H1 (cell line): ENCODE results near the gene GPR161. TPM values are rescaled to one million over a fixed set of nuclear protein-coding genes. Genes with fewer than 3 reads are reported as not detected.

Source experiments
- CTCF ChIA-PET: fragments of 300-600 bp; sonication (Branson Sonifier 250); formaldehyde crosslinking; loops from one replicate; lab custom pipeline; 2021; ENCODE audit not compliant: partially characterized antibody; lab: Charles Lee
- POLR2A ChIA-PET: fragments of 300-600 bp; sonication (Branson Sonifier 250); formaldehyde crosslinking; loops from one replicate; lab custom pipeline; 2021; ENCODE audit warnings: inconsistent platforms; ENCODE audit not compliant: partially characterized antibody; lab: Charles Lee
- DNase-seq, 2 experiments: peaks; one replicate each; pipeline versions ENCODE4 v3.0.0 to v3.0.0-alpha.2; 2010 to 2022; ENCODE audit warnings: low spot score in 2 of 2, low read depth in 1 of 2, mixed read lengths in 1 of 2
- FAIRE-seq: peaks from 2 replicates; lab custom pipeline; 2011; peaks lifted over from hg19 to GRCh38; lab: Jason Lieb, UNC
- H2AFZ ChIP-seq: 2 replicates; pipeline ENCODE4 v1.8.1; 2012; ENCODE audit warnings: low read length, inconsistent platforms
- H2AK5ac ChIP-seq: 2 replicates; pipeline ENCODE4 v1.6.1; 2013; ENCODE audit warnings: low read depth, low read length
- H2BK120ac ChIP-seq: replicated peaks from 2 replicates; pipeline ENCODE3; 2013; ENCODE audit warnings: low read depth, low read length, inconsistent platforms
- H2BK12ac ChIP-seq: 2 replicates; pipeline ENCODE4 v1.6.1; 2013; ENCODE audit warnings: low read depth, low read length
- H2BK15ac ChIP-seq: 2 replicates; pipeline ENCODE4 v1.6.1; 2013; ENCODE audit warnings: low read length
- H2BK20ac ChIP-seq: 2 replicates; pipeline ENCODE4 v1.6.1; 2013; ENCODE audit warnings: low read length
- H2BK5ac ChIP-seq: 2 replicates; pipeline ENCODE4 v1.6.1; 2013; ENCODE audit warnings: low read depth, low read length
- H3K14ac ChIP-seq: 2 replicates; pipeline ENCODE4 v1.6.1; 2013; ENCODE audit warnings: inconsistent platforms; ENCODE audit not compliant: insufficient read length
- H3K18ac ChIP-seq: 2 replicates; pipeline ENCODE4 v1.6.1; 2013; ENCODE audit warnings: low read length; ENCODE audit errors: extremely low read depth
- H3K23ac ChIP-seq: 2 replicates; pipeline ENCODE4 v1.6.1; 2013; ENCODE audit warnings: inconsistent platforms; ENCODE audit not compliant: insufficient read length
- H3K23me2 ChIP-seq: 2 replicates; pipeline ENCODE4 v1.6.1; 2013; ENCODE audit warnings: low read depth, low read length
- H3K27ac ChIP-seq: 2 replicates; pipeline ENCODE4 v1.6.1; 2011; ENCODE audit warnings: low read depth, low read length, inconsistent platforms
- H3K27me3 ChIP-seq, 4 experiments: replicated peaks in 1 of 4; 1 replicate in 1 of 4; 2 replicates in 3 of 4; pipeline versions ENCODE4 v1.6.1 to v1.8.1; 2011 to 2013; ENCODE audit warnings: low read length in 3 of 4, mild to moderate bottlenecking in 3 of 4, inconsistent platforms in 2 of 4, mixed read lengths in 2 of 4, moderate library complexity in 1 of 4; ENCODE audit not compliant: control insufficient read depth in 3 of 4, insufficient read depth in 3 of 4; ENCODE audit errors: extremely low read depth in 1 of 4
- H3K36me3 ChIP-seq, 4 experiments: 2 replicates each; pipeline versions ENCODE4 v1.6.1 to v1.8.1; 2011 to 2013; ENCODE audit warnings: mild to moderate bottlenecking in 4 of 4, low read length in 3 of 4, moderate library complexity in 2 of 4, control low read depth in 1 of 4, inconsistent platforms in 1 of 4; ENCODE audit not compliant: insufficient read depth in 4 of 4, control insufficient read depth in 2 of 4
- H3K4ac ChIP-seq: replicated peaks from 2 replicates; pipeline ENCODE3; 2013; ENCODE audit warnings: low read length, low read depth, mixed read lengths, inconsistent platforms; ENCODE audit not compliant: insufficient read length
- H3K4me1 ChIP-seq, 4 experiments: replicated peaks in 1 of 4; 1 replicate in 1 of 4; 2 replicates in 3 of 4; pipeline versions ENCODE4 v1.6.1 to v1.8.1; 2011 to 2013; ENCODE audit warnings: low read length in 3 of 4, inconsistent platforms in 2 of 4, mixed read lengths in 1 of 4; ENCODE audit not compliant: insufficient read depth in 4 of 4, control insufficient read depth in 3 of 4
- H3K4me2 ChIP-seq, 2 experiments: 2 replicates each; pipeline versions ENCODE4 v1.6.1 to v1.8.1; 2011 to 2013; ENCODE audit warnings: low read depth in 2 of 2, low read length in 2 of 2, control low read depth in 1 of 2, inconsistent platforms in 1 of 2, mild to moderate bottlenecking in 1 of 2; ENCODE audit not compliant: insufficient read depth in 1 of 2
- H3K4me3 ChIP-seq, 4 experiments: fragments of 200-600, 300-600 bp in 1 of 4; sonication (generic), shearing (Covaris generic), sonication (Bioruptor Twin) in 1 of 4; 2 replicates each; pipeline versions ENCODE4 v1.5.1 to v1.8.1; 2011 to 2016; ENCODE audit warnings: low read length in 4 of 4, low read depth in 3 of 4, control low read depth in 2 of 4, inconsistent platforms in 2 of 4, mild to moderate bottlenecking in 2 of 4, mixed read lengths in 1 of 4, moderate library complexity in 1 of 4; ENCODE audit not compliant: insufficient read depth in 2 of 4; ENCODE audit errors: extremely low read depth in 1 of 4
- H3K56ac ChIP-seq: replicated peaks from 2 replicates; pipeline ENCODE3; 2013; ENCODE audit warnings: low read depth, mild to moderate bottlenecking, mixed read lengths, low read length, inconsistent platforms; ENCODE audit not compliant: insufficient read length
- H3K79me1 ChIP-seq: 2 replicates; pipeline ENCODE4 v1.6.1; 2013; ENCODE audit warnings: low read depth, low read length, control low read depth
- H3K79me2 ChIP-seq, 2 experiments: 2 replicates each; pipeline versions ENCODE4 v1.6.1 to v1.8.1; 2012 to 2013; ENCODE audit warnings: low read length in 2 of 2, mild to moderate bottlenecking in 2 of 2, inconsistent platforms in 1 of 2; ENCODE audit not compliant: insufficient read depth in 2 of 2, control insufficient read depth in 1 of 2
- H3K9ac ChIP-seq, 4 experiments: replicated peaks in 1 of 4; 1 replicate in 1 of 4; 2 replicates in 3 of 4; pipeline versions ENCODE4 v1.6.1 to v1.8.1; 2011 to 2013; ENCODE audit warnings: low read depth in 3 of 4, low read length in 3 of 4, control low read depth in 2 of 4, mild to moderate bottlenecking in 2 of 4, moderate library complexity in 2 of 4, inconsistent platforms in 1 of 4; ENCODE audit errors: extremely low read depth in 1 of 4
- H3K9me3 ChIP-seq, 2 experiments: 2 replicates each; pipeline versions ENCODE4 v1.6.1 to v1.8.1; 2012 to 2013; ENCODE audit warnings: mild to moderate bottlenecking in 2 of 2, moderate library complexity in 2 of 2, control low read depth in 1 of 2, inconsistent platforms in 1 of 2, low read depth in 1 of 2, low read length in 1 of 2, mixed read lengths in 1 of 2; ENCODE audit not compliant: insufficient read depth in 2 of 2
- H4K20me1 ChIP-seq, 2 experiments: replicated peaks in 1 of 2; 2 replicates each; pipeline versions ENCODE3 to v1.8.1; 2011 to 2013; ENCODE audit warnings: inconsistent platforms in 2 of 2, low read length in 2 of 2, mild to moderate bottlenecking in 1 of 2; ENCODE audit not compliant: insufficient read depth in 2 of 2, control insufficient read depth in 1 of 2
- H4K5ac ChIP-seq: 2 replicates; pipeline ENCODE4 v1.6.1; 2013; ENCODE audit warnings: low read length, low read depth, mixed read lengths, inconsistent platforms; ENCODE audit not compliant: insufficient read length
- H4K8ac ChIP-seq: 2 replicates; pipeline ENCODE4 v1.8.0; 2013; ENCODE audit warnings: mild to moderate bottlenecking, moderate library complexity, low read length, inconsistent platforms; ENCODE audit not compliant: insufficient read depth; ENCODE audit errors: extremely low read depth
- H4K91ac ChIP-seq: replicated peaks from 2 replicates; pipeline ENCODE3; 2013; ENCODE audit warnings: low read length, mixed read lengths, inconsistent platforms; ENCODE audit not compliant: insufficient read length
- WGBS, 2 experiments: shearing (Covaris generic) in 1 of 2; methylation state at CpG; one replicate each; pipeline versions ENCODE4 v1.1.6 to v1.1.7; 2013 to 2015; ENCODE audit warnings: low lambda C conversion rate in 2 of 2, mixed read lengths in 2 of 2, inconsistent platforms in 1 of 2, low coverage in 1 of 2, missing lambda C conversion rate in 1 of 2; ENCODE audit not compliant: insufficient replicate concordance in 2 of 2, insufficient coverage in 1 of 2, insufficient read length in 1 of 2; ENCODE audit errors: extremely low coverage in 1 of 2, missing lambda C conversion rate in 1 of 2; 5-methylcytosine and 5-hydroxymethylcytosine counted together
- polyA plus RNA-seq, 7 experiments: library from polyadenylated mRNA; depleted of rRNA in 3 of 7; stranded (reverse) in 5 of 7; unstranded in 2 of 7; fragments of >200 nt in 5 of 7; fragments of 200-250 nt in 2 of 7; gene quantifications; 1 replicate in 5 of 7; 2 replicates in 1 of 7; 4 replicates in 1 of 7; pipeline versions ENCODE4 v1.2.1 to v1.2.3, GENCODE V29; 2011 to 2013; ENCODE audit warnings: missing spikeins in 2 of 7, mixed read lengths in 2 of 7
- total RNA-seq: library from RNA; stranded (reverse); fragmentation: NEBNext Ultra II Directional; extraction: Animal tissue kit (Norgen Biotek cat#: 25700); gene quantifications from 2 replicates; pipeline ENCODE4 v1.2.1, GENCODE V29; 2021

Gene GPR161
- total and polyA plus RNA-seq, 2 of the 8 experiments (the other 6 are each of a cell fraction or from before 2014, with no cell fraction given), result 13.7 to 16.8 TPM

DNA sequence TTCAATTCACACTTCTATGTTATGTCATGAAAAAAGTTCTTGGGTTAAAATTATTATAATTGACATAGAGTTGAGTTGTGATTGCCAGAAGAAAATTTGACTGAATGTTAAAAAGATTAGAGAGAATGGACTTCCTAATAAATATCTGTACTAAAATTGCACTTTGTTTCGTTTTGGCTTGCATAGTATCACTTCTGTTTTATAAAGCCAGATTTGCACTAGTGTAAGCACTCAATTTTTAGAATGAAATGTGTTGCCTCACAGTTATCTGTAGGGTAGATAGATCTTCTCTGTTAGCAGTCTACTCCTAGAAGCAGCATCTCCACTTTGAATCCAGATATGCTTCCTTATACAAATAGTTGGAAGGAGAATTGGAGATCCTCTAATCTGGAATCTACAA, 104.7 kb downstream of the GPR161 start:
- Histone ChIP-seq H2BK20ac (no peak overlapping the region), H3K79me1 (no peaks in the 10 kb centered on the region), H2AK5ac (no peak overlapping the region), H4K20me1 (no peaks in the 10 kb centered on the region), H3K36me3 (peaks cover 0 to 3% (median 0%) of the 10 kb centered on the region in 4 experiments; a peak in 1 of 8 replicates), H2BK120ac (no peak overlapping the region), H3K4me1 (no peaks in the 10 kb centered on the region), H2BK12ac (no peak overlapping the region), H4K91ac (no peak overlapping the region), H2BK5ac (no peak overlapping the region), H4K8ac (no peak overlapping the region), H3K56ac (no peak overlapping the region), H3K27ac (no peak overlapping the region), H3K9me3 (no peaks in the 10 kb centered on the region), H3K18ac (no peak overlapping the region), H2BK15ac (no peak overlapping the region), H3K14ac (no peak overlapping the region), H3K79me2 (no peaks in the 10 kb centered on the region), H3K4me2 (no peak overlapping the region), H4K5ac (no peak overlapping the region), H3K27me3 (no peaks in the 10 kb centered on the region), H3K9ac (no peak overlapping the region), H3K4me3 (no peak overlapping the region), H2AFZ (no peak overlapping the region), H3K4ac (no peak overlapping the region), H3K23ac (no peak overlapping the region), H3K23me2 (no peaks in the 10 kb centered on the region)
- DNase-seq (no peak), FAIRE-seq (no peak)
- POLR2A ChIA-PET, result no interaction called here
- CTCF ChIA-PET, result no interaction called here
- WGBS, 2 experiments, result 87% methylated on average over 1 of the region's 1 CpG; no CpG with 5 or more reads in 1 of the 2 experiments
